WI38 (cell line): Measurements from ENCODE around the gene SRXN1.

Experiments
- H3K4me3 ChIP-seq: 2 replicates; pipeline ENCODE4 v1.5.1; 2011; ENCODE audit warnings: low read depth, mild to moderate bottlenecking, control low read depth, low read length
- CTCF ChIP-seq: IDR thresholded peaks from 2 replicates; pipeline ENCODE4 v1.5.1; 2012; ENCODE audit warnings: low read depth, mild to moderate bottlenecking, control low read depth, low read length

The SRXN1 gene

GRCh38 chr20:608970-609369, 44.0 kb downstream of the SRXN1 start:
- no peak overlapping the region for H3K4me3 ChIP-seq
- no peak for TF ChIP-seq CTCF

GRCh38 chr20:607476-607875, 45.5 kb downstream of the SRXN1 start:
- no peak for TF ChIP-seq CTCF
- H3K4me3 ChIP-seq: no peak overlapping the region

- TF ChIP-seq CTCF: no peak
Observed at GRCh38 chr20:605237-605636, 47.8 kb downstream of the SRXN1 start.

GRCh38 chr20:603116-603640, 49.8 kb downstream of the SRXN1 start:
- no peak for TF ChIP-seq CTCF
- H3K4me3 ChIP-seq: no peak overlapping the region

More at GRCh38 chr20:605237-605636, 47.8 kb downstream of the SRXN1 start:
- H3K4me3 ChIP-seq: no peak overlapping the region

- no peak overlapping the region for H3K4me3 ChIP-seq
- TF ChIP-seq CTCF: no peak
Observed at GRCh38 chr20:602111-602970, 50.7 kb downstream of the SRXN1 start.

GRCh38 chr20:600736-601135, 52.3 kb downstream of the SRXN1 start:
- no peak overlapping the region for H3K4me3 ChIP-seq
- TF ChIP-seq CTCF: no peak

GRCh38 chr20:600141-600540, 52.9 kb downstream of the SRXN1 start:
- no peak for TF ChIP-seq CTCF
- H3K4me3 ChIP-seq: no peak overlapping the region
